UCSD-AML1 (cell line): ENCODE measurements around the gene MSH3.

Source experiments
- DNase-seq: peaks from one replicate; lab custom pipeline; 2025; ENCODE audit not compliant: unreplicated experiment; lab: John Stamatoyannopoulos, UW

Gene MSH3

GRCh38 chr5:80654391-80655230, at the start of gene MSH3, which contains the start of gene DHFR:
Gene MSH3, plus strand, starts transcription at chr5:80654652. Its CDS starts 76 bp downstream, at chr5:80654728.
Gene DHFR, minus strand, starts transcription at chr5:80654983. Its CDS starts 494 bp downstream, at chr5:80654489.
- peak; percentile 92 for DNase-seq

DNA sequence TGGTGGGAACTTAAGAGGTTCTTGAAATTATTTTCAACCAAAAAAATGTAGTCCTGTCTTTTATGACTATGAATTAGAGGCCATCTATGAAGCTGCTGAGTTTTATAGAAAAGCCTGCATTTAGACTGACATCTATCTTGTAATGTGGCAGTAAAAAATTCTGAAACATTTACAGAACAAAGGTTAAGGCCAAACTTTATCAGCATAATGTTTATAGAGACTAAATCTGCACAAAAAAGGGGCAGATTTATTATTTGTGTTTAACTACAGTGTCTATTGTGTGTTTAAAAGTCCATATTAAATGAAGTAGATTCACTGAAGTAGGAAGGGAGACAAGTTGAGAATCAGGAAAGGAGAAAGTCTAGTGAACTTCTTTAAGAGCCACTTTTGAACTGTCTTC, 47.1 kb upstream of the MSH3 start:
- DNase-seq: no peak

GRCh38 chr5:80607832-80608231, 46.6 kb upstream of the MSH3 start:
- DNase-seq: no peak

- DNase-seq: no peak
These were observed 45.7 kb upstream of the MSH3 start for GRCh38 chr5:80608731-80609130.

GRCh38 chr5:80609692-80610091, 44.8 kb upstream of the MSH3 start:
- DNase-seq: no peak

DNA sequence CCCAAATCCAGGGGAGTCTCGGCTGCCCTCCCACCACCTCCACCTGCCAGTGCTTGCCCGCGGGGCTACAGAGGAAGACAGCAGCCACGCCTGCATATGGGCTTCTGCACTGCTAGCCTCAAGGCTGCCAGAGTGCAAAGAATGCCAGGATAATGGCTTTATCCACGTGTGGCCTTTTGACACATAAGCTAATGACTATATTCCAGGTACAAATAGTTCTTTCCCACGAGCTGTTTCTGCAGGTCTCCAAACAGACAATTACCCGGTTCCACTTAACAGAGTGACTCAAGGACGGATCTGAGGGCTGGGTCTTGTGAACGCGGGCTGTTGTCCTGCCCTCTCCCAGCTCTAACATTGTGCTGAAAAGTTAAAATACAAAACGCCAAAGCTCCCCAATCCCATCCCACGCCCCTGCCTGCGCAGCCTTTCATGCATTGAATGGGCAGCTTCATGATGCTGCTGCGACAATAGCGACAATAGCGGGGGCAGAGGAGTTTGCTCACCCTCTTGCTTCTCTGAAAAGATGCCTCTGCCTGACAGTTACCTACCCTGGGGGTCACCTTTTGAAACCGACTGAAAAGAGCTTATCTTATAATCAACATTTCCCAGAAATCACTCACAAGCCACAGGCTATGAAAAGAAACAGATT, 39.1 kb upstream of the MSH3 start:
- DNase-seq: no peak

DNA sequence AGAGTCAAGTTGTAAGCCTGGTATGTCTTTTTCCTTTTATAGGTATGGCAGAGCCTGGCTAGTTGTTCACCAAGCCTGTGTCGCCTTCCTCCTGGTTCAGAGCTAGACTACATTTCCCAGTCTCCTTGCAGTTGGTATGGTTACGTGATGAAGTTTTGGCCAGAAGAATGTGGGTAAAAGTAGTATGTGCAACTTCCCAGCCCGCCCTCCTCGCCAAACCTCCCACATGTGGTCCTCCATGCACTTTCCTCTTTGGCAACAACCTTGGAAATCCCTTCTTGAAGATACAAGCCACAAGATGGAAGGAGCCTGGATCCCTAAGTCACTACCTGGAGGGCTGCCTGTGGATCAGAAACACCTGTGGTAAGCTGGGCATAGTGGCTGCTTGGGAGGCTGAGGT, 36.0 kb upstream of the MSH3 start:
- no peak for DNase-seq

- DNase-seq: no peak
These were observed 35.4 kb upstream of the MSH3 start for GRCh38 chr5:80619086-80619485.

GRCh38 chr5:80620211-80620610, 34.2 kb upstream of the MSH3 start:
- DNase-seq: no peak

- DNase-seq: no peak
These were observed 31.7 kb upstream of the MSH3 start for GRCh38 chr5:80622756-80623155.

DNA sequence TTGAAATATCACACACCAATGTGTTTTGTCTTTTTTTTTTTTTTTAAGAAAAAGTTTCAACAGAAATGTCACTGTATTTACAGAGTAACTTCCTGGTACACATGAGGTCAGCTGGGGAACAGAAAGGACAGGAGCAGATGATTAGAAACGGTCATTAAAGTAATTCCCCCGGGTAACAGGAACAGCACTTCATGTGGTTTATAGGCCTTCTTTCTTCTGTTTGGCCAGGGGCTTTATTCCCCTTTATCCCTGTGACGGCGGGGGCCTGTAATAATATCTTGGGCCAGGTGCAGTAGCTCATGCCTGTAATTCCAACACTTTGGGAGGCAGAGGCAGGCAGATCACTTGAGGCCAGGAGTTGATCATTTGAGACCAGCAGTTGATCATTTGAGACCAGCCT, 30.5 kb upstream of the MSH3 start:
- DNase-seq: no peak

DNA sequence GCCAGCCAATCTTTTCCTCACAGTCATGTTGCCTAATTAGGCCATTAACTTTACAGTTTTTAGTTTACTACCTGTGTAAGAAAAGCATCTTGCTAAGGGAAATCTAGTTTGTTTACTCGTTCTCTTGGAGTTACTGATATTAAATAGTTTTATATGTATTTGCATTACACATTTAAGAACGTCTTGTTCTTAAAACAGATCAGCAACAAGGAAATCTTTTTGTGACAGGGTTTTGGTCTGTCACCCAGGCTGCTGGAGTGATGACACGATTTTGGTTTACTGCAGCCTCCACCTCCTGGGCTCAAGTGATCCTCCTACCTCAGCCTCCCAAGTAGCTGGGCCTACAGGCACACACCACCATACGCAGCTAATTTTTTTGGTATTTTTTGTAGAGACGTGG, 29.2 kb upstream of the MSH3 start:
- no peak for DNase-seq

- DNase-seq: no peak
These were observed 25.2 kb upstream of the MSH3 start for GRCh38 chr5:80629281-80629680.

GRCh38 chr5:80631278-80632259, 22.9 kb upstream of the MSH3 start:
- DNase-seq: no peak

- no peak for DNase-seq
These were observed 21.8 kb upstream of the MSH3 start for GRCh38 chr5:80632700-80633099.

DNA sequence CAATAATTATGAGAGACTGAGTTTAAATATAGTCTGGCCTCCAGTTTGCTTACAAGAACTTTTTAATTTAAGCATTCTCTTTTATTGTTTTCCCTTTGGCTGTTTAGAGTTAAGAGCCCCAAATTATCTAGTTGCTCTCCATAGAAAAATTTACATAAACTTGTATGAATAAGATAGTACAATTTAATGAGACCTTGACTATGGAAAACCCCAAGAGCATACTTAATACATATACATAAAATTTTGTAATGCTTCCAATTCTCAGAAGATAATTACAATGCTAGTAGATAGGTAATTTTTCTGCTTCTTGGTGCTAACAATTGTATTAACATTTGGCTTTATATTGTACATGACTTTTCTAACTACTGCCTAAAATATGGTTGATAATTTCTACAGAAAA, 20.3 kb upstream of the MSH3 start:
- no peak for DNase-seq

- DNase-seq: no peak
These were observed 13.1 kb upstream of the MSH3 start for GRCh38 chr5:80641353-80641752.

DNA sequence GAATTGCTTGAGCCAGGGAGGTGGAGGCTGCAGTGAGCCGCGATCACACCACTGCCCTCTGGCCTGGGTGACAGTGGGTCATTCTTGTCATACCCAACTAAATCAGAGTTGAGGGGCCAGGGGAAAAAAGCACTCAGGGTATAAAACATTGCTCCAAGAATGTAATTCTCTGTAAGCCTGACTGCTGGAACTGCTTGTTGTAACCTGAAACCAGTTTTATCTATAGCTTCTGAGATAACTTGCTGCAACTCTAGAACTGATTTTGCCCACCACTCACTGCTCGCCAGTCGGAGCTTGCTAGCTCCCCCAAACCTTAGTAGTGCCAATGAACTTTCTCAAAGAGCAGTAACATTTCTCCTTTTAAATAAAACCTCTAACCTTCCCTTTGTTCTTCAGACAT, 9.6 kb upstream of the MSH3 start:
- DNase-seq: no peak

DNA sequence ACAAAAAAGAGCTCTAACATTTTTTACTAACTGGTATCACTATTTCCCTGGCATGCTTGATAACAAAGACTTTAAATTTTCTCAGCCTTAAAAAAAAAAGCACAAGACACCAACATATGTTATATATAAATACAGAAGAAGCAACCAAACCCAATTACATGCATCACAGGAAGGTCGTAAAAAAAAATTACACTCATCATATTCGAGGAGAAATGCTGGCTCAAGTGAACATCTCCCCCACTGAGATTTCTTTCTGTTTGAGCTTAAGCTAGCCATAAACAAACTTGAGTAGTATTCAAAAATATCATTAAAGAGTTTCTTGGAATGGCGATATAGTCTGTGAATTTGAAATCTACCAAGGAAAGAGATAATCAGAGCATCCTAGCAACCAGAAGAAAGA, 7.5 kb upstream of the MSH3 start:
- DNase-seq: no peak

DNA sequence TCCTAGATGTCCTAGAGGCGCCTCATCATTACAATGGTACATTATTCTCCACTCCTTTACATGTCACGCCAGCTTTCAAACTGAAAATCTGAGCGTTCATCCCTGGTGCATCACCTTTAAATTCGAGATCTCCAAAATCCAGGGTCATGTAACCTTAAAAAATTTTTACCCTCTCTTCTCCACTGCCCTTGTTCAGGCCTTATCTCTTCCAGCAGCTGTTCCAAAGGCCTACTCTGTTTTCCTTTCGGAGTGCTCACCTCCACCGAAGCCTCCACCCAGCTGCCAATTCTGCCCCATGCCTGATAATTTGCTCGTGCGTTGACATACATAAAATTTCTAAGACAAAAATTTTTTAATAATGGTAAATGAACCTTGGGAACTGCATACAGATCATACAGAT, 950 bp upstream of the MSH3 start:
- DNase-seq: no peak

DNA sequence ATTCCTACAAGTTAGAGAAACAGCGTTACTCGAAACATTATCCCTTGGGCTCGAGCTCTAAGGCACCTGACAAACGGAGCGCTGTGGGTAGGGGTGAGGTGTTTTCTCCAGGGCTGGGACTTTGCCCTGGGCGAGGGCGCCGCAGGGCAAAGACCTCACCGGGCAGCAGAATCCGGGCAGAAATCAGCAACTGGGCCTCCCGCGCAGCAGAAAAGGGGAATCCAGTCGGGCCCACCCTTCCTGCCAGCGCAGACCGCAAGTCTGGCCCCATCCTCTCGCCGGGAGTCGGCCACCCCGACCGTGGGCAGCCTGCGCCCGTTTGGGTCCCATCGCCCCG, 430 bp upstream of the MSH3 start:
- no peak for DNase-seq
